HG03108 (cell line): ENCODE measurements around the gene TBRG1.

Experiments
- ATAC-seq: cut with Tn5 transposase; IDR thresholded peaks from one replicate; pipeline ENCODE4 v1.9.1; 2021; ENCODE audit warnings: moderate library complexity; ENCODE audit not compliant: unreplicated experiment

Gene TBRG1

GRCh38 chr11:124658501-124658900 lies 35.8 kb downstream of the TBRG1 start:
- ATAC-seq, result no peak

GRCh38 chr11:124658986-124659385 lies 36.3 kb downstream of the TBRG1 start:
- no peak for ATAC-seq

- ATAC-seq, result no peak
Measured at GRCh38 chr11:124661553-124661952, 38.9 kb downstream of the TBRG1 start.

GRCh38 chr11:124662106-124662505 lies 39.4 kb downstream of the TBRG1 start:
- ATAC-seq, result no peak

- no peak for ATAC-seq
Measured at GRCh38 chr11:124663861-124664260, 41.2 kb downstream of the TBRG1 start.

GRCh38 chr11:124667601-124668000 lies 44.9 kb downstream of the TBRG1 start:
- no peak for ATAC-seq

- peak; percentile 31 for ATAC-seq
Measured at GRCh38 chr11:124669193-124669592, 46.5 kb downstream of the TBRG1 start.

GRCh38 chr11:124670732-124671131 lies 48.1 kb downstream of the TBRG1 start:
- peak; percentile 24 for ATAC-seq

GRCh38 chr11:124672536-124673215 lies 50.0 kb downstream of the TBRG1 start:
- no peak for ATAC-seq

GRCh38 chr11:124673333-124674167 lies 50.9 kb downstream of the TBRG1 start, which contains the start of the genes SIAE and SPA17:
Gene SIAE, minus strand, starts transcription at chr11:124673739. Its CDS starts 31 bp downstream, at chr11:124673708.
Gene SPA17, plus strand, starts transcription at chr11:124673904. Its CDS starts 1,361 bp downstream, at chr11:124675265.
- ATAC-seq, result peak; percentile 88

- ATAC-seq, result no peak
Measured at GRCh38 chr11:124674168-124674517, 51.5 kb downstream of the TBRG1 start.

- ATAC-seq, result no peak
Measured at GRCh38 chr11:124674571-124674970, 51.9 kb downstream of the TBRG1 start.

- no peak for ATAC-seq
Measured at GRCh38 chr11:124676386-124676785, 53.7 kb downstream of the TBRG1 start.

- no peak for ATAC-seq
Measured at GRCh38 chr11:124678416-124678815, 55.8 kb downstream of the TBRG1 start.

GRCh38 chr11:124681421-124681820 lies 58.8 kb downstream of the TBRG1 start:
- no peak for ATAC-seq

- no peak for ATAC-seq
Measured at GRCh38 chr11:124682443-124682842, 59.8 kb downstream of the TBRG1 start.
